Testis (tissue), 3 donors: ENCODE measurements around the gene PLCB1. TPM values are rescaled to one million over a fixed set of nuclear protein-coding genes. Genes with fewer than 3 reads are reported as not detected.

Experiments
- DNase-seq: peaks from one replicate; pipeline ENCODE4 v3.0.0-alpha.2; 2019
- H3K27ac ChIP-seq, 2 donors: fragments of 200-600 bp; sonication (generic); one replicate each; pipeline ENCODE4 v1.5.1; 2019
- H3K27me3 ChIP-seq: fragments of 200-600 bp; sonication (generic); one replicate; pipeline ENCODE4 v1.5.1; 2019
- H3K36me3 ChIP-seq: fragments of 200-600 bp; sonication (generic); one replicate; pipeline ENCODE4 v1.5.1; 2017; ENCODE audit warnings: low read depth; ENCODE audit errors: missing control alignments
- H3K4me1 ChIP-seq: fragments of 200-600 bp; sonication (generic); one replicate; pipeline ENCODE4 v1.5.1; 2019
- H3K4me3 ChIP-seq, 2 donors: fragments of 200-600 bp; sonication (generic); one replicate each; pipeline ENCODE4 v1.5.1; 2017 to 2019
- H3K9me3 ChIP-seq: fragments of 200-600 bp; sonication (generic); one replicate; pipeline ENCODE4 v1.5.1; 2017
- CTCF ChIP-seq, 3 experiments: fragments of 450-650 bp in 2 of 3; fragments of 200-600 bp in 1 of 3; sonication (generic) in 1 of 3; IDR thresholded peaks; one replicate each; pipeline ENCODE4 v1.5.1; 2016 to 2019; ENCODE audit warnings: antibody characterized with exemption in 3 of 3, mild to moderate bottlenecking in 2 of 3, moderate library complexity in 1 of 3
- POLR2A ChIP-seq: fragments of 450-650 bp; IDR thresholded peaks from one replicate; pipeline ENCODE4 v1.6.1; 2017; ENCODE audit warnings: antibody characterized with exemption, mild to moderate bottlenecking, moderate library complexity
- WGBS, 2 donors: methylation state at CpG; one replicate each; pipeline ENCODE4 v1.1.5; 2018; 5-methylcytosine and 5-hydroxymethylcytosine counted together
- intact Hi-C: fragments of 100-400 bp; cut with DNase I; formaldehyde crosslinking; loops from one replicate; pipeline ENCODE4 v1.15.1; 2023; ENCODE audit warnings: low total_unique reads
- polyA plus RNA-seq: library from polyadenylated mRNA; stranded (reverse); fragments of 350-450 nt; fragmentation: Illumina TruSeq; extraction: RNeasy Lipid Tissue Mini Kit (QIAGEN cat#74804); gene quantifications from one replicate; pipeline ENCODE4 v1.2.3, GENCODE V29; 2014; ENCODE audit warnings: low read depth, low replicate concordance; ENCODE audit not compliant: insufficient read depth
- total RNA-seq, 2 donors: library from RNA; depleted of rRNA; stranded (reverse); fragments of >200 nt; gene quantifications; one replicate each; pipeline ENCODE4 v1.2.3, GENCODE V29; 2016

The PLCB1 gene
- total and polyA plus RNA-seq, 3 donors from 2014 or later: 3.1 to 9.8 (median 8.2) TPM

GRCh38 chr20:8404912-8405635 lies 273.0 kb downstream of the PLCB1 start:
- Histone ChIP-seq H3K4me1 (no peaks in the 10 kb centered on the region), H3K36me3 (no peaks in the 10 kb centered on the region), H3K4me3 (no peak overlapping the region), H3K27ac (no peak overlapping the region), H3K9me3 (no peaks in the 10 kb centered on the region), H3K27me3 (no peaks in the 10 kb centered on the region)
- no peak for DNase-seq
- intact Hi-C loops: no loop called here
- WGBS, 2 donors: 61 to 70% methylated on average over 6 of the region's 6 CpGs
- TF ChIP-seq POLR2A (no peak), CTCF (IDR thresholded peaks at IDR 0.05) (no peak)

GRCh38 chr20:8406391-8406790 lies 274.3 kb downstream of the PLCB1 start:
- TF ChIP-seq CTCF (IDR thresholded peaks at IDR 0.05): no peak
- TF ChIP-seq POLR2A: no peak
- Histone ChIP-seq H3K4me1 (no peaks in the 10 kb centered on the region), H3K27ac (no peak overlapping the region), H3K27me3 (no peaks in the 10 kb centered on the region), H3K9me3 (no peaks in the 10 kb centered on the region), H3K4me3 (no peak overlapping the region), H3K36me3 (no peaks in the 10 kb centered on the region)
- WGBS, 2 donors: 89 to 93% methylated on average over 1 of the region's 1 CpG
- no peak for DNase-seq
- intact Hi-C loops: no loop called here

- no peaks in the 10 kb centered on the region for H3K36me3 ChIP-seq
- no peak for DNase-seq
- H3K4me1 ChIP-seq: no peaks in the 10 kb centered on the region
- no peaks in the 10 kb centered on the region for H3K9me3 ChIP-seq
- H3K27me3 ChIP-seq: no peaks in the 10 kb centered on the region
- H3K4me3 ChIP-seq: no peak overlapping the region
- 82 to 84% methylated on average over 4 of the region's 4 CpGs for WGBS, 2 donors
- TF ChIP-seq CTCF (IDR thresholded peaks at IDR 0.05) (no peak), POLR2A (no peak)
- intact Hi-C loops: no loop called here
- H3K27ac ChIP-seq: no peak overlapping the region
These were observed 276.7 kb downstream of the PLCB1 start for GRCh38 chr20:8408587-8409307.

- no peak for DNase-seq
- TF ChIP-seq POLR2A (no peak), CTCF (IDR thresholded peaks at IDR 0.05) (no peak)
- Histone ChIP-seq H3K4me1 (no peaks in the 10 kb centered on the region), H3K9me3 (no peaks in the 10 kb centered on the region), H3K27me3 (no peaks in the 10 kb centered on the region), H3K27ac (no peak overlapping the region), H3K36me3 (no peaks in the 10 kb centered on the region), H3K4me3 (no peak overlapping the region)
- WGBS, 2 donors: 93 to 96% methylated on average over 2 of the region's 2 CpGs
- intact Hi-C loops: no loop called here
These were observed 281.6 kb downstream of the PLCB1 start for GRCh38 chr20:8413691-8414090.
